Nephron progenitor cell (in vitro differentiated cells): ENCODE data around the gene GALNT13.

Source experiments
- DNase-seq: peaks from one replicate; pipeline ENCODE4 v3.0.0; 2021
- H3K27ac Mint-ChIP-seq: 2 replicates; pipeline ENCODE4 v1.8.0; 2021; ENCODE audit warnings: mild to moderate bottlenecking, moderate library complexity, mixed read lengths
- H3K27me3 Mint-ChIP-seq: 2 replicates; pipeline ENCODE4 v1.8.0; 2021; ENCODE audit warnings: mild to moderate bottlenecking, low read depth, mixed read lengths; ENCODE audit not compliant: poor library complexity
- H3K36me3 Mint-ChIP-seq: 2 replicates; pipeline ENCODE4 v1.8.0; 2021; ENCODE audit warnings: low read depth, mixed read lengths
- H3K4me1 Mint-ChIP-seq: 2 replicates; pipeline ENCODE4 v1.8.0; 2021; ENCODE audit warnings: mixed read lengths
- H3K4me3 Mint-ChIP-seq: 2 replicates; pipeline ENCODE4 v1.8.0; 2021; ENCODE audit warnings: mild to moderate bottlenecking, moderate library complexity, mixed read lengths
- H3K9me3 Mint-ChIP-seq: 2 replicates; pipeline ENCODE4 v1.8.0; 2021; ENCODE audit warnings: mild to moderate bottlenecking, moderate library complexity, mixed read lengths
- TF ChIP-seq, protein P1 (sequence below): fragments of 200-600 bp; sonication (generic); IDR thresholded peaks from 2 replicates; pipeline ENCODE4 v1.5.0; 2021; ENCODE audit warnings: antibody characterized with exemption

GALNT13 gene

GRCh38 chr2:154408786-154409185 is 537.1 kb downstream of the GALNT13 start:
- Mint-ChIP-seq H3K36me3 (no peaks in the 10 kb centered on the region), H3K4me3 (no peak overlapping the region), H3K9me3 (no peaks in the 10 kb centered on the region), H3K4me1 (no peaks in the 10 kb centered on the region), H3K27me3 (no peaks in the 10 kb centered on the region), H3K27ac (peak overlapping the region; percentile 49)
- no peak for DNase-seq
- TF ChIP-seq, protein P1, sequence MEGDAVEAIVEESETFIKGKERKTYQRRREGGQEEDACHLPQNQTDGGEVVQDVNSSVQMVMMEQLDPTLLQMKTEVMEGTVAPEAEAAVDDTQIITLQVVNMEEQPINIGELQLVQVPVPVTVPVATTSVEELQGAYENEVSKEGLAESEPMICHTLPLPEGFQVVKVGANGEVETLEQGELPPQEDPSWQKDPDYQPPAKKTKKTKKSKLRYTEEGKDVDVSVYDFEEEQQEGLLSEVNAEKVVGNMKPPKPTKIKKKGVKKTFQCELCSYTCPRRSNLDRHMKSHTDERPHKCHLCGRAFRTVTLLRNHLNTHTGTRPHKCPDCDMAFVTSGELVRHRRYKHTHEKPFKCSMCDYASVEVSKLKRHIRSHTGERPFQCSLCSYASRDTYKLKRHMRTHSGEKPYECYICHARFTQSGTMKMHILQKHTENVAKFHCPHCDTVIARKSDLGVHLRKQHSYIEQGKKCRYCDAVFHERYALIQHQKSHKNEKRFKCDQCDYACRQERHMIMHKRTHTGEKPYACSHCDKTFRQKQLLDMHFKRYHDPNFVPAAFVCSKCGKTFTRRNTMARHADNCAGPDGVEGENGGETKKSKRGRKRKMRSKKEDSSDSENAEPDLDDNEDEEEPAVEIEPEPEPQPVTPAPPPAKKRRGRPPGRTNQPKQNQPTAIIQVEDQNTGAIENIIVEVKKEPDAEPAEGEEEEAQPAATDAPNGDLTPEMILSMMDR, result no peak

DNA sequence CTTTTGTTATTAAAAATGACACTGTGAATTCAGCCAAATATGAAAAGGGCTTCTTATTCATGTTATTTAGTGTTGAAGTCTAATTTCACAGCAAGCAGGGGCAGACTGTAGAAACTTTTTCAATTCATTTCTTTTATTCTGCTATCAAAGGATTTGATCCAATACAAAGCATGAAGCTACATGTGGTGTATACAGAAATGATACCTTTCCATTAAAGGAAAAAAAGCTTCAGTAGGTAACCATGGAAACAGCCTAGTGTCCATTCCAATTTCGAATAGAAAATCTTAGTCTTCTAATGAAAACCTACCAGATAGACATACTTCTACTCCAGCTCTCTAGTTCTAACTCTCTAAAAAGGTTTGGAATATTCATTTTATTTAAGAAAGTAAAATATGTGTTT is 550.5 kb downstream of the GALNT13 start:
- no peak for DNase-seq
- Mint-ChIP-seq H3K27me3 (no peaks in the 10 kb centered on the region), H3K36me3 (no peaks in the 10 kb centered on the region), H3K9me3 (no peaks in the 10 kb centered on the region), H3K27ac (no peak overlapping the region), H3K4me3 (no peak overlapping the region), H3K4me1 (peaks cover 5% of the 10 kb centered on the region)
- TF ChIP-seq, protein P1, result no peak

GRCh38 chr2:154425994-154426393 is 554.3 kb downstream of the GALNT13 start:
- H3K27me3 Mint-ChIP-seq, result no peaks in the 10 kb centered on the region
- no peak for DNase-seq
- H3K9me3 Mint-ChIP-seq, result no peaks in the 10 kb centered on the region
- no peaks in the 10 kb centered on the region for H3K36me3 Mint-ChIP-seq
- H3K27ac Mint-ChIP-seq, result no peak overlapping the region
- peaks cover 5% of the 10 kb centered on the region for H3K4me1 Mint-ChIP-seq
- no peak overlapping the region for H3K4me3 Mint-ChIP-seq
- TF ChIP-seq, protein P1, result no peak

DNA sequence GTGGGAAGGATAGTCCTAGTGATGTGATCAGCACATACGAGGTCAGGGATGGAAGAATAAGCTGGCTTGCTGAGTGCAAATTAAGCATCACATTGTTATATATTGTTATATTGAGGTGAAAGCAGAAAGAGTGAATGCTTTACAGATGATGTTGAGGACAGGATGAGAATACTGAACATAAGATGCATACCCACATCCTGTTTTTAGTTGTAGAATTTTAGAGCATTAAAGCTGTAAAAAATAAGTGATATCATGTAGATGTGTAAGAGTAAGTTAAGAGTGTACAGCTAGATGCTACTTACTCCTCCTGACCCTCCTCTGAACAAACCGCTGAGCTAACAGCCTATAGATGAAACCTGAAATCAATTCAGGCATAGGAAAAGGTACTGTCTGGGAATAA is 555.7 kb downstream of the GALNT13 start:
- no peak for DNase-seq
- Mint-ChIP-seq H3K9me3 (peaks cover 4% of the 10 kb centered on the region), H3K4me3 (no peak overlapping the region), H3K27me3 (no peaks in the 10 kb centered on the region), H3K4me1 (peaks cover 5% of the 10 kb centered on the region), H3K36me3 (peaks cover 4% of the 10 kb centered on the region), H3K27ac (peak overlapping the region; percentile 0)
- TF ChIP-seq, protein P1, result no peak

DNA sequence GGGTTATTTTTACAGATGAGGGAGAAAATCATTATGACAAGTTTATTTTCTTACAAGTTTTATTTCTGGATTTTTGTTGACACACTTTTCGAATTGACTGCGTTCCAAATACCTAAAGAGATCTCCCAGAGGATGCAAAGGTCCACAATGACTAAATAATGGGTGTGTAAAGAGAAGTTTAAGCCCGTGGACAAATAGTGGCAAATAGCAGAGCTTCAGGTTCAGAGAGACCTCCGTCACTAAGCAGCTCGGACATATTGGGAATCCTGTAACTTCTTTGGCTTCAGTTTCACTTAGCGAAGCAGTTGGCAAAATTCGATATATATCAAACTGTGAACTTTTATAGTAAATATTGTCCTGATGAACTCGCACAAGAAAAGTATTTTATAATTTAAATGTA is 556.3 kb downstream of the GALNT13 start:
- DNase-seq, result no peak
- H3K36me3 Mint-ChIP-seq, result peaks cover 4% of the 10 kb centered on the region
- H3K27ac Mint-ChIP-seq, result no peak overlapping the region
- H3K9me3 Mint-ChIP-seq, result peaks cover 4% of the 10 kb centered on the region
- TF ChIP-seq, protein P1, result no peak
- no peaks in the 10 kb centered on the region for H3K27me3 Mint-ChIP-seq
- H3K4me3 Mint-ChIP-seq, result no peak overlapping the region
- peaks cover 5% of the 10 kb centered on the region for H3K4me1 Mint-ChIP-seq

GRCh38 chr2:154433010-154433409 is 561.3 kb downstream of the GALNT13 start:
- DNase-seq, result no peak
- TF ChIP-seq, protein P1, result no peak
- H3K4me1 Mint-ChIP-seq, result no peaks in the 10 kb centered on the region
- H3K4me3 Mint-ChIP-seq, result no peak overlapping the region
- no peak overlapping the region for H3K27ac Mint-ChIP-seq
- H3K36me3 Mint-ChIP-seq, result peaks cover 4% of the 10 kb centered on the region
- H3K9me3 Mint-ChIP-seq, result peaks cover 4% of the 10 kb centered on the region
- H3K27me3 Mint-ChIP-seq, result no peaks in the 10 kb centered on the region
